Astrocyte (in vitro differentiated cells and primary cell): ENCODE results near the gene CDH13. TPM values are rescaled to one million over a fixed set of nuclear protein-coding genes. Genes with fewer than 3 reads are reported as not detected.

Source experiments
- DNase-seq: peaks from one replicate; pipeline ENCODE4 v3.0.0-alpha.2; 2010; ENCODE audit warnings: low read depth
- FAIRE-seq: peaks from 2 replicates; lab custom pipeline; 2011; peaks lifted over from hg19 to GRCh38; lab: Jason Lieb, UNC
- H2AFZ ChIP-seq: 2 replicates; pipeline ENCODE4 v1.6.0; 2012; ENCODE audit warnings: low read depth, low read length, inconsistent platforms
- H3K27ac ChIP-seq: 2 replicates; pipeline ENCODE4 v1.5.1; 2011; ENCODE audit warnings: low read depth, low read length, inconsistent platforms
- H3K27me3 ChIP-seq: 2 replicates; pipeline ENCODE4 v1.6.0; 2011; ENCODE audit warnings: low read length, inconsistent platforms; ENCODE audit not compliant: insufficient read depth
- H3K36me3 ChIP-seq: 2 replicates; pipeline ENCODE4 v1.5.1; 2011; ENCODE audit warnings: low read length, inconsistent platforms; ENCODE audit not compliant: insufficient read depth
- H3K4me1 ChIP-seq: 2 replicates; pipeline ENCODE4 v1.5.1; 2011; ENCODE audit warnings: low read length, inconsistent platforms; ENCODE audit not compliant: insufficient read depth
- H3K4me2 ChIP-seq: 2 replicates; pipeline ENCODE4 v1.6.0; 2012; ENCODE audit warnings: low read length, inconsistent platforms
- H3K4me3 ChIP-seq: 2 replicates; pipeline ENCODE4 v1.5.1; 2011; ENCODE audit warnings: low read depth, mild to moderate bottlenecking, low read length, inconsistent platforms; ENCODE audit not compliant: insufficient read depth
- H3K79me2 ChIP-seq: 2 replicates; pipeline ENCODE4 v1.6.0; 2012; ENCODE audit warnings: mild to moderate bottlenecking, low read length, inconsistent platforms; ENCODE audit not compliant: insufficient read depth
- H3K9ac ChIP-seq: 2 replicates; pipeline ENCODE4 v1.6.0; 2012; ENCODE audit warnings: mild to moderate bottlenecking, low read length, inconsistent platforms
- H3K9me3 ChIP-seq: 2 replicates; pipeline ENCODE4 v1.5.1; 2012; ENCODE audit warnings: low read depth, mild to moderate bottlenecking, low read length, inconsistent platforms; ENCODE audit not compliant: insufficient read depth
- H4K20me1 ChIP-seq: 2 replicates; pipeline ENCODE4 v1.6.0; 2012; ENCODE audit warnings: low read length, inconsistent platforms; ENCODE audit not compliant: insufficient read depth
- H3K27ac Mint-ChIP-seq: one replicate; pipeline ENCODE4 v1.8.0; 2021; ENCODE audit warnings: mild to moderate bottlenecking, mixed read lengths; ENCODE audit not compliant: unreplicated experiment
- H3K27me3 Mint-ChIP-seq: one replicate; pipeline ENCODE4 v1.8.0; 2021; ENCODE audit warnings: low read depth, mixed read lengths; ENCODE audit not compliant: unreplicated experiment
- H3K36me3 Mint-ChIP-seq: one replicate; pipeline ENCODE4 v1.8.0; 2021; ENCODE audit warnings: low read depth, mixed read lengths; ENCODE audit not compliant: unreplicated experiment
- H3K4me1 Mint-ChIP-seq: one replicate; pipeline ENCODE4 v1.8.0; 2021; ENCODE audit warnings: low read depth, mixed read lengths; ENCODE audit not compliant: unreplicated experiment
- H3K4me3 Mint-ChIP-seq: one replicate; pipeline ENCODE4 v1.8.0; 2021; ENCODE audit warnings: mild to moderate bottlenecking, moderate library complexity, mixed read lengths; ENCODE audit not compliant: unreplicated experiment
- H3K9me3 Mint-ChIP-seq: one replicate; pipeline ENCODE4 v1.8.0; 2021; ENCODE audit warnings: mild to moderate bottlenecking, mixed read lengths; ENCODE audit not compliant: unreplicated experiment
- EZH2 ChIP-seq: IDR thresholded peaks from 2 replicates; pipeline ENCODE4 v1.6.1; 2012; ENCODE audit warnings: mild to moderate bottlenecking, low read length, inconsistent platforms; ENCODE audit not compliant: insufficient read depth
- total RNA-seq: library from RNA; stranded (reverse); gene quantifications from 2 replicates; pipeline ENCODE4 v1.2.1, GENCODE V29; 2021
- TF ChIP-seq, protein P1 (sequence below): IDR thresholded peaks from 2 replicates; pipeline ENCODE4 v1.5.1; 2011; ENCODE audit warnings: low read depth, mild to moderate bottlenecking, inconsistent platforms, low read length, moderate library complexity; ENCODE audit not compliant: insufficient read depth

The CDH13 gene
- total RNA-seq, 1 donor from 2014 or later, result 41.7 TPM

DNA sequence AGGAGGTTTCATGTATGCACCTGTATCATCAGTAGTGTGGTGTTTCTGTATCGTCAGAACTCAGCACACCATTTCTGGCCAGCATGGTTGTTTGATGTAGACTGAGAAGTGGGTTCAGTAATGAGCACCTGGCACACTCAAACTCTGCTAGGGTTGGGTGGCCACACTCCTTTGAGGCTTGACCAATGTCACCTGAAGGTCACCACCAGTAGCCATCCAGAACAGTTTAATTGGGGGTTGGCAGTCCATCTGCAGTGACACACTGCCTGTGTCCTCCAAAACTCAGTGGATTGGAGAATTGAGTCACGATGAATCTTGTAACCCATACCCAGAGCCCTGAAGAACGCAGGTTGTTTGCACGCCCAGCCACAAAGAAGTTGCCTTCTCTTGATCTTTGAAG lies 1094.2 kb downstream of the CDH13 start:
- H2AFZ ChIP-seq, result no peak overlapping the region
- H3K9me3 Mint-ChIP-seq, result peaks cover 11% of the 10 kb centered on the region
- no peaks in the 10 kb centered on the region for H4K20me1 ChIP-seq
- H3K4me3 ChIP-seq, result no peak overlapping the region
- FAIRE-seq, result no peak
- peaks cover 21% of the 10 kb centered on the region for H3K4me1 Mint-ChIP-seq
- no peaks in the 10 kb centered on the region for H3K36me3 Mint-ChIP-seq
- H3K9me3 ChIP-seq, result peaks cover 3% of the 10 kb centered on the region
- no peak overlapping the region for H3K4me2 ChIP-seq
- H3K9ac ChIP-seq, result no peak overlapping the region
- H3K4me1 ChIP-seq, result peaks cover 15% of the 10 kb centered on the region
- H3K27me3 ChIP-seq, result no peaks in the 10 kb centered on the region
- H3K27me3 Mint-ChIP-seq, result peaks cover 7% of the 10 kb centered on the region
- no peaks in the 10 kb centered on the region for H3K79me2 ChIP-seq
- H3K36me3 ChIP-seq, result no peaks in the 10 kb centered on the region
- no peak for DNase-seq
- no peak overlapping the region for H3K27ac ChIP-seq
- no peak for TF ChIP-seq EZH2
- TF ChIP-seq, protein P1, sequence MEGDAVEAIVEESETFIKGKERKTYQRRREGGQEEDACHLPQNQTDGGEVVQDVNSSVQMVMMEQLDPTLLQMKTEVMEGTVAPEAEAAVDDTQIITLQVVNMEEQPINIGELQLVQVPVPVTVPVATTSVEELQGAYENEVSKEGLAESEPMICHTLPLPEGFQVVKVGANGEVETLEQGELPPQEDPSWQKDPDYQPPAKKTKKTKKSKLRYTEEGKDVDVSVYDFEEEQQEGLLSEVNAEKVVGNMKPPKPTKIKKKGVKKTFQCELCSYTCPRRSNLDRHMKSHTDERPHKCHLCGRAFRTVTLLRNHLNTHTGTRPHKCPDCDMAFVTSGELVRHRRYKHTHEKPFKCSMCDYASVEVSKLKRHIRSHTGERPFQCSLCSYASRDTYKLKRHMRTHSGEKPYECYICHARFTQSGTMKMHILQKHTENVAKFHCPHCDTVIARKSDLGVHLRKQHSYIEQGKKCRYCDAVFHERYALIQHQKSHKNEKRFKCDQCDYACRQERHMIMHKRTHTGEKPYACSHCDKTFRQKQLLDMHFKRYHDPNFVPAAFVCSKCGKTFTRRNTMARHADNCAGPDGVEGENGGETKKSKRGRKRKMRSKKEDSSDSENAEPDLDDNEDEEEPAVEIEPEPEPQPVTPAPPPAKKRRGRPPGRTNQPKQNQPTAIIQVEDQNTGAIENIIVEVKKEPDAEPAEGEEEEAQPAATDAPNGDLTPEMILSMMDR, result no peak
- H3K27ac Mint-ChIP-seq, result no peak overlapping the region
- no peak overlapping the region for H3K4me3 Mint-ChIP-seq

DNA sequence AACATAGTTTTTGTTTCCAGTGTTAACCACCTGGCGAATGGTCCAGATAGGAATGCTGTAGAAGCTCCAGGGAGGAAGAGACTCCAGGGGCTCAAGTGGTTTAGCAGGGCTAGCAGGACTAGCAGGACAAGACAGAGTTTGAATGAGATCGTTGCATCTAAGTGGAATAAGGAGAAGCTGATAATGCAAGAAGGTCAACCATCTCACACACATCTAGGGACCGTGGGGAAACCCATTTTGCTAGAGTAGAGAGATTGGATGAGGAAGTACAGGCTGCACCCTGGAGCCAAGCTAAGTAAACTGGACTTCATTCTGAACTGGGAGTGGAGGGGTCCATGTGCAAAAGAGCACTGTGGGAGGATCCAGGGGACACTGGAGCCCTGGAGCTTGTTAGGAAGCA lies 1094.9 kb downstream of the CDH13 start:
- FAIRE-seq, result no peak
- DNase-seq, result no peak
- no peak overlapping the region for H2AFZ ChIP-seq
- H3K9me3 ChIP-seq, result peaks cover 3% of the 10 kb centered on the region
- H3K36me3 ChIP-seq, result no peaks in the 10 kb centered on the region
- peaks cover 7% of the 10 kb centered on the region for H3K27me3 Mint-ChIP-seq
- peaks cover 14% of the 10 kb centered on the region for H3K9me3 Mint-ChIP-seq
- no peak overlapping the region for H3K27ac ChIP-seq
- no peaks in the 10 kb centered on the region for H3K79me2 ChIP-seq
- H3K27me3 ChIP-seq, result no peaks in the 10 kb centered on the region
- peaks cover 15% of the 10 kb centered on the region for H3K4me1 ChIP-seq
- no peaks in the 10 kb centered on the region for H4K20me1 ChIP-seq
- H3K4me2 ChIP-seq, result no peak overlapping the region
- no peak for TF ChIP-seq EZH2
- TF ChIP-seq, protein P1, result no peak
- no peak overlapping the region for H3K4me3 Mint-ChIP-seq
- H3K4me3 ChIP-seq, result no peak overlapping the region
- H3K27ac Mint-ChIP-seq, result no peak overlapping the region
- peaks cover 21% of the 10 kb centered on the region for H3K4me1 Mint-ChIP-seq
- no peaks in the 10 kb centered on the region for H3K36me3 Mint-ChIP-seq
- H3K9ac ChIP-seq, result no peak overlapping the region

DNA sequence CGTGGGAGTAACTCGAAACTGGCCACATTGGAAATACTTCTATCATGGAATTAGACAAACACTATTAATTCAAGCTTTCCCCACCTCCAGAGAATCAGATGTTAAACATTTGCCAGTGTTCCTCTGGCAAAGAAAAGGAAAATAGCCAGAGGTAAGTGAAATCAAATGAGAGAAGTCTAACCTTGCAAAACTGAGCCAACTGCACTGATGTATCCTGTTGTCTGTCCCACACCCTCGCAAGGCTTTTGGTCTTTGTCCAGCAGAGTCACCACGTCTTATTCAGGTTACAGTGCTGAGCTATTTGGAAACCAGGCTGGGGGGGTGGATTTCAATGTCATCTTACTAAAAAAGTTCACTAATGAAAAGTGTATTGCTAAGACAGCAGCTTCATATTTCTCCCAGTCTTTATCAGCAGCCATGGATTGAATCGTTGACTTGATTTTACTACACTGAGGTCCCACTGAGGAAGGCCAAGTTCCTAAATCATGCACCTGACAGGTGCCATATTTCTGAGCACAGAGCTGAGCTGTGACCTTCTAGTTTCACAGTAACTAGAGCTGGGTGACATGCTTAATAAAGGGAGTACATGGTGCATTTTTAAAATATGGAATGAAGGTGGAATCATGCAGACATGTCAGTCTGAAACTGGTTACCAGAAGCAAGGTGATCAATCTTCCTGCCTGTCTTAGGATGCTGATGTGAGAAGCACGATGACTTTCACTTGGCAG lies 1095.9 kb downstream of the CDH13 start:
- Histone ChIP-seq H2AFZ (no peak overlapping the region), H3K9ac (no peak overlapping the region), H3K9me3 (peaks cover 3% of the 10 kb centered on the region), H3K4me1 (peaks cover 11% of the 10 kb centered on the region), H3K36me3 (no peaks in the 10 kb centered on the region), H3K27ac (no peak overlapping the region), H3K79me2 (no peaks in the 10 kb centered on the region), H4K20me1 (no peaks in the 10 kb centered on the region), H3K4me2 (no peak overlapping the region), H3K4me3 (no peak overlapping the region), H3K27me3 (no peaks in the 10 kb centered on the region)
- peaks cover 26% of the 10 kb centered on the region for H3K4me1 Mint-ChIP-seq
- FAIRE-seq (no peak), DNase-seq (peak; percentile 57)
- peaks cover 12% of the 10 kb centered on the region for H3K9me3 Mint-ChIP-seq
- no peak for TF ChIP-seq EZH2
- TF ChIP-seq, protein P1, result no peak
- no peak overlapping the region for H3K4me3 Mint-ChIP-seq
- peaks cover 7% of the 10 kb centered on the region for H3K27me3 Mint-ChIP-seq
- no peak overlapping the region for H3K27ac Mint-ChIP-seq
- H3K36me3 Mint-ChIP-seq, result no peaks in the 10 kb centered on the region
